Stimulated activated CD4-positive, alpha-beta T cell treated with anti-CD3 and anti-CD28 coated beads, Interleukin-4, amount 100 ng/mL, for 1 hour (primary cell): ENCODE results near the gene SNX14.
"Not testable (repeated sequence)": the region's sequence is repeated elsewhere in the genome, so short reads cannot be mapped to it uniquely, and the experiment has no call there.

ENCODE experiments used
- DNase-seq: peaks from one replicate; pipeline ENCODE4 v3.0.0-alpha.2; 2020

Gene SNX14

GRCh38 chr6:85593438-85594196 lies at the start of gene SNX14:
TSS of gene SNX14 (minus strand) at chr6:85593858. CDS start at chr6:85593718, 140 bp downstream.
- DNase-seq = peak; percentile 69

DNA sequence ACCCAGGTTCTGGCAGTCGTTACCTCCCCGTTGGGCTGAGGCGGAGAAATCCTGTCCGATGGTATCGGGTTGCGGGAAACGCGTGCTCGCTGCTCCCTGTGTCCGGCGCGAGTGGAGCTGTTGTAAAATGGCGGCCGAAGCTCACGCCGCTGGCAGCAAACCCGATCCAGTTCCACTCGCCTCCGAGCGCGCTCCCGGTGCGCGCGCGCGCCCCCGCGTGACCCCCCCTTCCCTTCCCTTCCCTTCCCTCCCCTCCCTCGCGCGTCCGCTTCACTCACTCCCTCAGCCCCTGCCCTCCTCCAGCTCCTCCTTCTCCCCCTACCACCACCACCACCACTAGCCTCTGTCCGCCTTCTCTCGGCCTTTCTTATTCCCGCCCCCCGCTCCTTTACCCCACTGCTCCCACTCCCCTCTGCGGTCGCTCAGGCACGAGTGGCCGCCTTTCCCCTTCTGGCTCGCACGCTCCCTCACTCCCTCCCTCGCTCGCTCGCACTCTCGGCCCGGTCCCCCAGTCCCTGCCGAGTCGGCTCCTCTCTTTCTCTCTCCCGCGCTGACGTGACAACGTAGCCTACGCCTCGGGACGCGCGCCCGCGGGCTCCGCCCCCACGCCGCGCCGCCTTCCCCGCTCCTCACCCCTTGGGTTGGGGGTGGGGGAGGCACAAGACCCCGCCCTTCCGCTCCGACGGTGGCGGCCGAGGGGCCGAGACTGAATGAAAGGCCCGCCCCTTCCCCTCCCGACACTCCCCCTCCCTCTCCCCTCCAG lies 49.3 kb upstream of the SNX14 start, which contains the start of gene SYNCRIP:
Gene SYNCRIP (minus strand): TSS at position 113 of the 763 bp plus-strand sequence. CDS start 1,447 bp downstream, outside the sequence.
- DNase-seq = peak; percentile 98

- DNase-seq = peak; percentile 63
These were observed 48.5 kb upstream of the SNX14 start for GRCh38 chr6:85641897-85642773.

DNA sequence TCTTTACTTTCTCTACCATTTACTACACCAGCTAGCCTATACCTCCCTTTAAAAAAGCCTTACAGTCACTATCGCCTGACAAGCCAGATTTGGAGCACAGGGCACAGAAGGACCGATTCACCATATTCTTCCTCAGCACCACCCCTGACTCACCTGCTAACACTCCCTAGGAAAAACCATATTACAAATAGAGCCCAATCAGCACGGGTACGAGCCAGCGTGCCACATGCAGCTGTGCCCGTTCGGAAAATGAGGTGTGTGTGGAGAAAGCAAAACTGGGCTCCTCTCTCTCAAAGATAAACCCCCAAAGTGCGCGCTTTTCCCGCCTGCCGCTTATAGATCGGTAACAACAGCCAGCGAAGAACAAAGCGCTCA lies 47.9 kb upstream of the SNX14 start:
- DNase-seq = no peak

- no peak for DNase-seq
These were observed 47.2 kb upstream of the SNX14 start for GRCh38 chr6:85640821-85641220.

GRCh38 chr6:85637579-85637978 lies 43.9 kb upstream of the SNX14 start:
- no peak for DNase-seq

GRCh38 chr6:85632164-85632942 lies 38.7 kb upstream of the SNX14 start:
- DNase-seq = no peak

DNA sequence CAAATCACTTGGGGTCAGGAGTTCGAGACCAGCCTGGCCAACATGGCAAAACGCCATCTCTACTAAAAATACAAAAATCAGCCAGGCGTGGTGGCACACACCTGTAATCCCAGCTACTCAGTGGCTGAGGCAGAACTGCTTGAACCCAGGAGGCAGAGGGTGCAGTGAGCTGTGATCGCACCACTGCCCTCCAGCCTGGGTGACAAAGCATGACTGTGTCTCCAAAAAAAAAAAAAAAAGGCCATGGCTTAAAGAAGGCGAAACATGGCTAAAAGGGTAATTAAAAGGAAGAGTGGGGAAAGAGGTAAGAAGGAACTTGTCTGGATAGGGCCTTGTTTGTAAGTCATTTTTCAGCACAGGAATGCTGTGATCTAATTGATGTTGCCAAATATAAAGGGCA lies 37.5 kb upstream of the SNX14 start:
- not testable (repeated sequence) for DNase-seq

GRCh38 chr6:85628353-85628752 lies 34.7 kb upstream of the SNX14 start:
- no peak for DNase-seq

DNA sequence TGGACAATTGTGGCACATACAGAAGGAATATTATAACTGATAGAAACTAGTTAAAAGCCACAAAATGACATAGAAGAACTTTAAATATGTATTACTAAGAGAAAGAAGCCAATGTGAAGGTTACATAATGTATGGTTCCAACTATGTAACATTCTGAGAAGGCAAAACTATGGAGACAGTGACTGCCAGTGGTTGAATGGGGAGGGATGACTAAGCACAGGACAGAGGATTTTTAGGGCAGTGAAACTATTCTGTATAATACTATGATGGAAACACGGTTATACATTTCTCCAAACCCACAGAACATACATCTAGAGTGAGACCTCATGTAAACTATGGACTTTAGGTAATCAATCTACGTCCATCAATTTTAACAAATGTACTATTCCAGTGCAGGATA lies 26.6 kb upstream of the SNX14 start:
- DNase-seq = no peak

DNA sequence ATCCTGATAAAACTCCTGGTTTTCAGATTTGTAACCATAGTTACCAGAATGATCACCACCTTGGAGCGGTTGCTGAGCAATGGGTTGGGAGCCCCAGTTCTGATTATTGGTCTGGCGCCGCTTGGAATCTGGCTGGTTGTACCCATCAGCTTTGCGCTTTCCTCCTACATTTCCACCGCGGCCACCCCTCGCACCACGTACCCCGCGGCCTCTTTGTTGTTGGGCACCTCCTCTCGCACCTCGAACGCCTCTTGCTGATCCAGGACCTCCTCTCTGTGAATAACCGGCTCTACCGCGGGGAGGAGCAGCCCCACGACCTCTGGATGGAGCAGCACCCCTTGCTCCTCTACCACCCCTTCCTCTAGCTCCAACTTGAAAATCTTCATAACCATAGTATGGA lies 21.1 kb upstream of the SNX14 start:
- no peak for DNase-seq

DNA sequence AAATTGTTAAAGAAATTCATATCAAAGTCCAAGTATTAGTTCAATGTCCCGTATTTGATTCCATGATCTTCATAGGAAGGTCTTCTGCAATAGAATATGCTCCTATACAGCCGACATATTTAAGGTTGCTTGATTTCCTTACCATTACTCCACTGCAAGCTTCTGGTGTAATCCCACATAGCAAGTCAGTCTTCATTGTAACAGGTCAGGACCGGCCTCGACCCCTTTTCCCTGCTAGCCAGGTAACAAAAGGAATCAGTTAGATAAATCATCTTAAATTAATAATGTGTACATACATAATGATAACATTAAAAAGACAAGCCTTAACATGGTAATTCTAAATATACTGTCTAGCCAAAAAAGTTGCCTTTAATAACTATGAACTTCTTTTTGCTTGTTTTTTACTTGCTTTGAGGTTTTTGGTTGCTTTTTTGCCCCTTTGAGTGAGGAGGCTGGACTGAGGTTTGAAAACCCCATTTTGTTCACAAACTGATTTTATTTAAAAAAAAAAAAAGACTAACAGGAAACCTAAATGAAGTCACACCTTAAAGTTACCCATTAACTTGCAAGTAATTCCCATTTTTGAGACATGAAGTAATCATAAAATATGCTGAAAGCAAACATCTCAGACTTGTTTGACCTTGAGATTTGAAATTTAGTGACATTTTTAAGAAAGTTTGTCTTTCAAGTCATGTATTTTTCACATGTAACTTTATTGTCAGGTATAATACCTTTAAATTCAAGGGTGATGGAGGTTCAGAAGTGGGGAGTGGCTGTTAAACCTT lies 19.2 kb upstream of the SNX14 start:
- DNase-seq = no peak

GRCh38 chr6:85610182-85610895 lies 16.7 kb upstream of the SNX14 start:
- DNase-seq = no peak

- no peak for DNase-seq
These were observed 8.4 kb upstream of the SNX14 start for GRCh38 chr6:85602100-85602499.

- DNase-seq = no peak
These were observed 7.2 kb upstream of the SNX14 start for GRCh38 chr6:85600713-85601313.

- DNase-seq = peak; percentile 49
These were observed 706 bp upstream of the SNX14 start for GRCh38 chr6:85594197-85594930.

GRCh38 chr6:85592033-85592432 lies 1.6 kb downstream of the SNX14 start:
- no peak for DNase-seq

- DNase-seq = no peak
These were observed 2.5 kb downstream of the SNX14 start for GRCh38 chr6:85591207-85591606.

GRCh38 chr6:85585741-85586140 lies 7.9 kb downstream of the SNX14 start:
- no peak for DNase-seq

DNA sequence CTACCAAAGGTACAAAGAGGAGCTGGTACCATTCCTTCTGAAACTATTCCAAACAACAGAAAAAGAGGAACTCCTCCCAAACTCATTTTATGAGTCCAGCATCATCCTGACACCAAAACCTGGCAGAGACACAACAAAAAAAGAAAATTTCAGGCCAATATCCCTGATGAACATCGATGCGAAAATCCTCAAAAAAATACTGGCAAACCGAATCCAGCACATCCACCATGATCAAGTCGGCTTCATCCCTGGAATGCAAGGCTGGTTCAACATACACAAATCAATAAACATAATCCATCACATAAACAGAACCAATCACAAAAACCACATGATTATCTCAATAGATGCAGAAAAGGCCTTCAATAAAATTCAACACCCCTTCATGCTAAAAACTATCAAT lies 10.8 kb downstream of the SNX14 start:
- DNase-seq = not testable (repeated sequence)
